Embryonic facial prominence (tissue), 1 donor: ENCODE results near the gene HLA-F.

Experiments
- DNase-seq: peaks from one replicate; pipeline ENCODE4 v3.0.0-alpha.2; 2016; ENCODE audit errors: extremely low spot score

HLA-F gene

GRCh38 chr6:29723262-29723665 is at the start of gene HLA-F:
HLA-F (plus strand) TSS chr6:29723434; CDS start chr6:29723464, 30 bp downstream.
- DNase-seq = no peak

GRCh38 chr6:29674008-29674407 is 49.2 kb upstream of the HLA-F start:
- no peak for DNase-seq

- no peak for DNase-seq
Measured at GRCh38 chr6:29675561-29675960, 47.7 kb upstream of the HLA-F start.

GRCh38 chr6:29676981-29677601 is 46.1 kb upstream of the HLA-F start:
- no peak for DNase-seq

- no peak for DNase-seq
Measured at GRCh38 chr6:29678114-29678513, 45.1 kb upstream of the HLA-F start.

- no peak for DNase-seq
Measured at GRCh38 chr6:29679962-29680361, 43.3 kb upstream of the HLA-F start.

GRCh38 chr6:29680416-29680815 is 42.8 kb upstream of the HLA-F start:
- DNase-seq = no peak

GRCh38 chr6:29680904-29681303 is 42.3 kb upstream of the HLA-F start, which contains the start of gene ZFP57:
ZFP57 (minus strand) TSS chr6:29681152; CDS start chr6:29677003, 4,149 bp downstream.
- DNase-seq = no peak

GRCh38 chr6:29681811-29682210 is 41.4 kb upstream of the HLA-F start:
- DNase-seq = no peak

- DNase-seq = no peak
Measured at GRCh38 chr6:29685718-29686326, 37.4 kb upstream of the HLA-F start.

GRCh38 chr6:29694637-29695036 is 28.6 kb upstream of the HLA-F start:
- DNase-seq = no peak

GRCh38 chr6:29696147-29697125 is 26.8 kb upstream of the HLA-F start:
- DNase-seq = no peak

GRCh38 chr6:29702519-29703103 is 20.6 kb upstream of the HLA-F start:
- no peak for DNase-seq

- no peak for DNase-seq
Measured at GRCh38 chr6:29705389-29706231, 17.6 kb upstream of the HLA-F start.

GRCh38 chr6:29708432-29709179 is 14.6 kb upstream of the HLA-F start:
- DNase-seq = no peak

- no peak for DNase-seq
Measured at GRCh38 chr6:29709188-29709587, 14.0 kb upstream of the HLA-F start.

- DNase-seq = no peak
Measured at GRCh38 chr6:29710281-29710941, 12.8 kb upstream of the HLA-F start.

- no peak for DNase-seq
Measured at GRCh38 chr6:29720863-29721262, 2.4 kb upstream of the HLA-F start.

GRCh38 chr6:29723666-29724588 is 693 bp downstream of the HLA-F start:
- DNase-seq = no peak
